Naive B cell (primary cell): ENCODE results near the gene DNAH6. TPM values are rescaled to one million over a fixed set of nuclear protein-coding genes. Genes with fewer than 3 reads are reported as not detected.
"Not testable (repeated sequence)": the region's sequence is repeated elsewhere in the genome, so short reads cannot be mapped to it uniquely, and the experiment has no call there.

Experiments
- ATAC-seq, 2 donors: fragments of 150-1000 bp; cut with Tn5 transposase; 2 replicates each; pipeline ENCODE4 v1.10.0; 2021; ENCODE audit warnings: low read depth in 2 of 2, mild to moderate bottlenecking in 2 of 2, moderate library complexity in 2 of 2
- DNase-seq: peaks from one replicate; pipeline ENCODE4 v3.0.0; 2022
- H3K27ac Mint-ChIP-seq, 6 donors: one replicate each; pipeline ENCODE4 v1.8.0; 2020 to 2022; ENCODE audit warnings: mild to moderate bottlenecking in 6 of 6, mixed read lengths in 6 of 6, moderate library complexity in 5 of 6, inconsistent platforms in 2 of 6
- H3K27me3 Mint-ChIP-seq, 3 donors: one replicate each; pipeline ENCODE4 v1.8.0; 2021 to 2022; ENCODE audit warnings: mixed read lengths in 3 of 3, mild to moderate bottlenecking in 1 of 3
- H3K36me3 Mint-ChIP-seq, 2 donors: one replicate each; pipeline ENCODE4 v1.8.0; 2020 to 2022; ENCODE audit warnings: mixed read lengths in 2 of 2, inconsistent platforms in 1 of 2, mild to moderate bottlenecking in 1 of 2
- H3K4me1 Mint-ChIP-seq, 3 donors: one replicate each; pipeline ENCODE4 v1.8.0; 2020 to 2022; ENCODE audit warnings: mixed read lengths in 3 of 3, inconsistent platforms in 1 of 3, mild to moderate bottlenecking in 1 of 3, moderate library complexity in 1 of 3
- H3K4me3 Mint-ChIP-seq, 8 donors: one replicate each; pipeline ENCODE4 v1.8.0; 2020 to 2022; ENCODE audit warnings: mild to moderate bottlenecking in 8 of 8, mixed read lengths in 8 of 8, moderate library complexity in 8 of 8, inconsistent platforms in 2 of 8
- H3K9me3 Mint-ChIP-seq, 7 donors: one replicate each; pipeline ENCODE4 v1.8.0; 2020 to 2022; ENCODE audit warnings: mixed read lengths in 7 of 7, mild to moderate bottlenecking in 5 of 7, inconsistent platforms in 2 of 7, moderate library complexity in 1 of 7
- polyA plus RNA-seq, 6 donors: library from polyadenylated mRNA; unstranded; fragments of 300-500 nt; fragmentation: Illumina TruSeq; gene quantifications; one replicate each; pipeline ENCODE4 v1.2.3, GENCODE V29; 2021; ENCODE audit warnings: low read depth in 6 of 6

DNAH6 gene
- polyA plus RNA-seq, 6 donors from 2014 or later, result 0.23 to 0.69 (median 0.60) TPM; not detected in 2

GRCh38 chr2:84527137-84528129 lies 11.1 kb downstream of the DNAH6 start:
- Mint-ChIP-seq H3K9me3 (peaks cover 0 to 17% (median 3%) of the 10 kb centered on the region in 7 donors), H3K4me3 (no peak overlapping the region), H3K27me3 (peaks cover 12 to 45% (median 33%) of the 10 kb centered on the region in 3 donors), H3K4me1 (no peaks in the 10 kb centered on the region), H3K27ac (no peak overlapping the region), H3K36me3 (no peaks in the 10 kb centered on the region)
- ATAC-seq (no peak), DNase-seq (no peak)

- Mint-ChIP-seq H3K9me3 (no peaks in the 10 kb centered on the region), H3K27ac (no peak overlapping the region), H3K4me1 (no peaks in the 10 kb centered on the region), H3K27me3 (peaks cover 6 to 17% (median 17%) of the 10 kb centered on the region in 3 donors), H3K4me3 (no peak overlapping the region), H3K36me3 (no peaks in the 10 kb centered on the region)
- DNase-seq (no peak), ATAC-seq (no peak)
Observed at GRCh38 chr2:84532291-84532690, 16.0 kb downstream of the DNAH6 start.

GRCh38 chr2:84534225-84534624 lies 17.9 kb downstream of the DNAH6 start:
- DNase-seq (no peak), ATAC-seq (no peak)
- Mint-ChIP-seq H3K4me3 (no peak overlapping the region), H3K36me3 (no peaks in the 10 kb centered on the region), H3K9me3 (no peaks in the 10 kb centered on the region), H3K27me3 (peaks cover 8 to 26% (median 23%) of the 10 kb centered on the region in 3 donors), H3K4me1 (no peaks in the 10 kb centered on the region), H3K27ac (no peak overlapping the region)

DNA sequence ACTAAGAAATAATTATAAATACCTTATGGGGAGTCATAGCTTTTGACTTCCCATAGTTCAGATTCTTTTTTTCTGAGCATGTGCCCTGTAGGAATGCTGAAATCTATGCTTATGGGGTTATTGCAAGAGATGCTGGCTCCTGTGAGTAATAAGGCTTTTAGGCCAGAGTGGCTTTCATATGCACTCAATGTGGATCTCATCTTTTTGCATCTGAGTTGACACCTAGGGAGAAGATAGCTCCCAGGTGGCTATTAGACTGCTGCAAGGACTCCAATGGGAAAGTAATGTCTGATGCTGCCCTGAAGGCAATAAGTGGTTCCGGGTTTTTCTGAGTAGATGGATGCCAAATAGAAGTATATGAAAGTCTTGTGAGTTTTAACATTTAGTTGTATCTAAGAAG lies 21.0 kb downstream of the DNAH6 start:
- Mint-ChIP-seq H3K27me3 (peaks cover 10 to 22% (median 10%) of the 10 kb centered on the region in 3 donors), H3K4me1 (no peaks in the 10 kb centered on the region), H3K36me3 (no peaks in the 10 kb centered on the region), H3K27ac (no peak overlapping the region), H3K9me3 (no peaks in the 10 kb centered on the region), H3K4me3 (no peak overlapping the region)
- DNase-seq, result no peak
- ATAC-seq, result no peak

DNA sequence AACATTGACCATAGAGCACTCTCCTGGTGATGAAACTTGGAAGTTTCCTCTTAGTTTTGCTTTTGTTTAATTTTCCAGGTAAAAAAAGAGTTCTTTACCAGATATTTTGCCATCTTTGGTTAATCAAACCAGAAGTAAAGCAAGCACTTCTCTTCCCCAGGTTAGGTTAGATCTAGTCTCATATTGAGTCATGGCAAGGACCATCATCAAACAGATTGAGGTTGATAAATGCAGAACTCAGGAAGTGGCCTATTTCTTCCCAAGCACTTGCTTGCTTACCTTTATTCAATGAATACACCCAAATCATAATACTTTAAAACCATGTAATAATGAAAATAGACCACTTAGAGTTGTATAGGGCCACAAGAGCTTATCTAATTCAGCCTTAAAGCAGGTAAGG lies 23.4 kb downstream of the DNAH6 start:
- Mint-ChIP-seq H3K36me3 (no peaks in the 10 kb centered on the region), H3K9me3 (no peaks in the 10 kb centered on the region), H3K27ac (no peak overlapping the region), H3K4me1 (no peaks in the 10 kb centered on the region), H3K4me3 (no peak overlapping the region), H3K27me3 (peaks cover 10 to 22% (median 10%) of the 10 kb centered on the region in 3 donors)
- DNase-seq (no peak), ATAC-seq (no peak)

- no peaks in the 10 kb centered on the region for H3K36me3 Mint-ChIP-seq
- H3K9me3 Mint-ChIP-seq, result no peaks in the 10 kb centered on the region
- ATAC-seq (no peak), DNase-seq (no peak)
- H3K4me3 Mint-ChIP-seq, result no peak overlapping the region
- H3K27ac Mint-ChIP-seq, result no peak overlapping the region
- peaks cover 0 to 10% (median 0%) of the 10 kb centered on the region in 3 donors for H3K27me3 Mint-ChIP-seq
- no peaks in the 10 kb centered on the region for H3K4me1 Mint-ChIP-seq
Observed at GRCh38 chr2:84545005-84545404, 28.7 kb downstream of the DNAH6 start.

GRCh38 chr2:84546551-84546950 lies 30.3 kb downstream of the DNAH6 start:
- no peak for DNase-seq
- H3K27me3 Mint-ChIP-seq, result peaks cover 0 to 5% (median 0%) of the 10 kb centered on the region in 3 donors
- H3K4me3 Mint-ChIP-seq, result no peak overlapping the region
- no peak overlapping the region for H3K27ac Mint-ChIP-seq
- H3K9me3 Mint-ChIP-seq, result no peaks in the 10 kb centered on the region
- ATAC-seq, result no peak
- no peaks in the 10 kb centered on the region for H3K36me3 Mint-ChIP-seq
- no peaks in the 10 kb centered on the region for H3K4me1 Mint-ChIP-seq

DNA sequence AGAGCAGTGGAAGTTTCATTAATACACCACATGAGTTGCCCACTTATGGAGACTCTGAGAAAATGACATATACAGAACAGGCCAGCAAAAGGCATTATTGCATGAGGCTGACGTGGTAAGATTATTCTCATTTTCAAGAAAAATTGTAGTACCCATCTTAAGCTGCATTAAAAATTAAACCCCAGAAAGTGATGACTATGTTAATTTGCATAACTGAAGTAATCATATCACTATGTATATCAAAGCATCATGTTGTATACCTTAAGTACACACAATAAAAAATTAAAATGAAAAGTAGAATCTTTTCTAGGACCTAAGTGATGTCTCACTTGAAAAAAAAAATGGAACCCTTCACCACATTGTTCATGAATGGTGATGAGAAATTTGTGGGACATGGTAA lies 32.0 kb downstream of the DNAH6 start:
- Mint-ChIP-seq H3K9me3 (no peaks in the 10 kb centered on the region), H3K27me3 (no peaks in the 10 kb centered on the region), H3K4me3 (no peak overlapping the region), H3K4me1 (no peaks in the 10 kb centered on the region), H3K27ac (no peak overlapping the region), H3K36me3 (no peaks in the 10 kb centered on the region)
- ATAC-seq (no peak), DNase-seq (no peak)

DNA sequence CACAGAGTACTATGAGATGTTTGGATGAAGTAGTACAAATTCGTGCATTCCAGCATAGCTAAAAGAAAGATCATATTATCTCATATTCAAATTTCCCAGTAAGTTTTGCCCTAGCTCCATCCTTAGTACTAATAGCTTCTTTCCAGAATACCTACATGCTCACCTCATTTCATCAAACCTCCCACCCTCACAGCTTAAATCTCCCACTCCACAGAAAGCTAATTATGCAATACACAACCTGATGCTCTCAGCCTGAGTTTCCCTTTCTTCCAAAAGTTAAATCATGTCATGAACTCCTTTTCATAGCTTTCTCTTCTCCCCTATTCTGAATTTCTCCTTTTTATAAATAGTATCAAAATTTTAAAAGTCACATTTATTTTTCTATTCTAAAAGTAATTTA lies 34.6 kb downstream of the DNAH6 start:
- ATAC-seq, result no peak
- H3K27ac Mint-ChIP-seq, result no peak overlapping the region

DNA sequence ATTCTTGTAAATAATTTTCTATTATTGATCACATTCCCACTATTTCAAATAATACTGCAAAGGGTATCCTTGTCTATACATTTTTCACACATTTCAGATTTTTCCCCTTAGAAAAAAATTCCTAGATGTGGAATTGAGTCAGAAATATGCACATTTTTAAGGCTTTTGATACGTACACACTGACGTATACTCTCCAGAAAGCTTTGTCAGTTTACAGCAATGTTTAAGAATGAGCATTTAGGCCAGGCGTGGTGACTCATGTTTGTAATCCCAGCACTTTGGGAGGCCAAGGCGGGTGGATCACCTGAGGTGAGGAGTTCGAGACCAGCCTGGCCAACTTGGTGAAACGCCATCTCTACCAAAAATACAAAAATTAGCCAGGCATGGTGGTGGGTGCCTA lies 35.2 kb downstream of the DNAH6 start:
- H3K27ac Mint-ChIP-seq, ATAC-seq, H3K9me3 Mint-ChIP-seq, H3K4me1 Mint-ChIP-seq, H3K36me3 Mint-ChIP-seq, DNase-seq, H3K4me3 Mint-ChIP-seq: not testable (repeated sequence)
- peaks cover 5 to 20% (median 5%) of the 10 kb centered on the region in 3 donors for H3K27me3 Mint-ChIP-seq

More for the DNA sequence above, 34.6 kb downstream of the DNAH6 start:
- Mint-ChIP-seq H3K36me3 (no peaks in the 10 kb centered on the region), H3K4me1 (no peaks in the 10 kb centered on the region), H3K27me3 (peaks cover 4 to 18% (median 5%) of the 10 kb centered on the region in 3 donors), H3K4me3 (no peak overlapping the region), H3K9me3 (no peaks in the 10 kb centered on the region)
- DNase-seq, result no peak

DNA sequence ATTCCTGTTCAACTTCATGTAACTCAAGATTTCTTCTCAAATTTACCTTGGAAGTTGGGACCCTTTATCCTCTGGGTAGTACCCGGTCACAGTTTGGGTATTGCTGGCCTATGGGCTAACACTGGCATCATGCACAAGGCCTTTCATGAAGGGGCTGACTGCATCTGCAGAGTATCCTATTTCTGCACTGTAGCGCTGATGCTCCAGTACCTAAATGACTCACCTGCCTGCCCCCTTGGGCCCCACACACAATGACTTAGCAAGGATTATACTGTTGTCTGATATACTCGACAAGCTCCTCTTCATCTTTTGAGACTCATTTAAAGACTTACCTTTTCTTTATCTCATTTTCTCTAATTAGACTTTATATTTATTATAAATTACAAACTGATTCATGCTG lies 39.9 kb downstream of the DNAH6 start:
- H3K27me3 Mint-ChIP-seq, result peaks cover 5 to 20% (median 10%) of the 10 kb centered on the region in 3 donors
- H3K9me3 Mint-ChIP-seq, result peaks cover 0 to 17% (median 13%) of the 10 kb centered on the region in 7 donors
- DNase-seq, result no peak
- no peaks in the 10 kb centered on the region for H3K4me1 Mint-ChIP-seq
- ATAC-seq, result no peak
- H3K27ac Mint-ChIP-seq, result no peak overlapping the region
- peaks cover 0 to 9% of the 10 kb centered on the region in 2 donors for H3K36me3 Mint-ChIP-seq
- no peak overlapping the region for H3K4me3 Mint-ChIP-seq

- DNase-seq, result no peak
- ATAC-seq, result no peak
- H3K4me1 Mint-ChIP-seq, result no peaks in the 10 kb centered on the region
- peaks cover 12 to 22% (median 21%) of the 10 kb centered on the region in 3 donors for H3K27me3 Mint-ChIP-seq
- no peak overlapping the region for H3K4me3 Mint-ChIP-seq
- H3K27ac Mint-ChIP-seq, result no peak overlapping the region
- H3K9me3 Mint-ChIP-seq, result peaks cover 0 to 34% (median 18%) of the 10 kb centered on the region in 7 donors
- H3K36me3 Mint-ChIP-seq, result peaks cover 0 to 9% of the 10 kb centered on the region in 2 donors
Observed at GRCh38 chr2:84559838-84560237, 43.5 kb downstream of the DNAH6 start.

DNA sequence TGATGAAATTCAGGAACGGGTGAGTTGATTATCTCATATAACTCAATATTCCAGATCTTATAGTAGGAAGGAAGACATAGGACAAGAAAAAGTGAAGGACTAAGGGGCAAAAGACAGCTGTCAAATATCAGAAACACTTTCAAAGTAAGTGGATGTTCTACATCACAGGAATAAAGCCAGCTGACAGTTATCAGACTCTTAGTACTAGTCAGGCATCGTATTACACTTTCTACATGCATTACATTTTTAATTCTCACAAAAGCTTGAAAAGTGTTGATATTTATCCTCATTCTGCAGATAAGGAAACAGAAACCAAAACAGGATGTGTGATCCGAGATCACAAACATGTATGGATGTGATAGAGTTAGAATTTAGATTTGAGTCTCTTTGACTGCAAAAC lies 63.4 kb downstream of the DNAH6 start:
- no peak for ATAC-seq
- no peak for DNase-seq
- no peak overlapping the region for H3K27ac Mint-ChIP-seq
- H3K36me3 Mint-ChIP-seq, result no peaks in the 10 kb centered on the region
- H3K4me1 Mint-ChIP-seq, result no peaks in the 10 kb centered on the region
- H3K27me3 Mint-ChIP-seq, result peaks cover 0 to 9% (median 6%) of the 10 kb centered on the region in 3 donors
- H3K9me3 Mint-ChIP-seq, result no peaks in the 10 kb centered on the region
- H3K4me3 Mint-ChIP-seq, result no peak overlapping the region

DNA sequence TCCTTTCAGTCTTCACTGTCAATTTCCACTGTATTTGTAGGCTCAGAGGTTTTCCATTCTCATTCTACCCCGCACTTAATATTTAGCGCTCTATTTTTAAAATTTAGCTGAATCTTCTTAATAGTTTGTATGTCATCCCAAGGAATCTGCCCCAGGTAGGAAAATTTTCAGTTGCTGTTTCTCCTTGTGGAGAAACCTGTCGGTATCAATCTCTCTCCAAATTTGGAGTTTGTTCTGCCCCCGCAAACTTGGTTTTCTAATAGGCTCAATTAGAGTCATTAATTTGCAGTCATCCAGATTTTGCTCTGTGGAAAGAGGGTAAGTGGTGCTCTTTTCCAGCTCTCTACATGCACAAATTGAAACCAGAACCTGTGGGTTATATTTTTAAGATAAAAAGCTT lies 87.6 kb downstream of the DNAH6 start:
- H3K36me3 Mint-ChIP-seq, result peaks cover 11 to 20% of the 10 kb centered on the region in 2 donors
- H3K27me3 Mint-ChIP-seq, result peaks cover 0 to 14% (median 12%) of the 10 kb centered on the region in 3 donors
- no peaks in the 10 kb centered on the region for H3K4me1 Mint-ChIP-seq
- H3K9me3 Mint-ChIP-seq, result peaks cover 1 to 21% (median 8%) of the 10 kb centered on the region in 7 donors
- H3K4me3 Mint-ChIP-seq, result no peak overlapping the region
- H3K27ac Mint-ChIP-seq, result no peak overlapping the region
- DNase-seq (no peak), ATAC-seq (no peak)
